ENCODE measurements around the gene PAQR5.
"Not testable (repeated sequence)": the region's sequence is repeated elsewhere in the genome, so short reads cannot be mapped to it uniquely, and the experiment has no call there.

Gene PAQR5

DNA sequence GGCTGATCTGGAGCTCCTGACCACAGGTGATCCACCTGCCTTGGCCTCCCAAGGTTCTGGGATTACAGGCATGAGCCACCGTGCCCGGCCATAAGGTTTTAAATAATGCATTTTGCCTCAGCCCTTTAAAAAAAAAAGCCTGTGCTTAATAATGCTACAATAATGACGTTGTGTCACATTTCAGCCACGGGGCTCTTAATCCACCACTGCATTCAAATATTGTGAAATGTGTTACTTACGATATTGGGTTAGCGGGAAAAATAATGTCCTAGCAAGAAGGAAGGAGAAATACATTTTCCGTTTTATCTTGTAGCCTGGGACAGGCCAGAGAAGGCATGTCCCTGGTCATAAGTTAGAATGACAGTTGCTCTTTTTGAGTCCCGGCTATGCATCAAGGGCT lies 17.6 kb downstream of the PAQR5 start:
- no peak for DNase-seq (ENCODE audit: low read depth in 2 of 2)

DNA sequence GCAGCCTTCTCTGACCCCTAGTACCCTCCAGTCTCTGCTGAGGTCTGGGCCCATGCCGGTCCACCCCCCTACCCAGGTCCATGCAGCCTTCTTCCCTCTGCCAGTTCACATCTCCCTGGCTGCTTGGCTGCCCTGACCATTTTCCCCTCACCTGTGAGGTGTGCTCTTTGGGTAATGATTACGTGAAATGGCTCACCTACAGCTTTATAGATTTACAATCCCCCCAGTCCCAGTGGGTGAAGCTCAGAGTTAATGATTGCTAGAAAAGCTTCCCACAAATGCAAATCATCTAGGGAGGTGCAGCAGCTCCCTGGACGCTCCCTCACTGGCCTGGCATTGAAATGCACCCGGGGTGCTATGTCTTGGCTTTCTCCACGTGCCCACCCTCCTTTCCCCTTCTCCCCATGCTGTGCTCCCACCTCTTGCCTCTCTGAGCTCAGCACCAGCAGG lies 18.7 kb downstream of the PAQR5 start:
- no peak for DNase-seq (ENCODE audit: low read depth in 2 of 2)

DNA sequence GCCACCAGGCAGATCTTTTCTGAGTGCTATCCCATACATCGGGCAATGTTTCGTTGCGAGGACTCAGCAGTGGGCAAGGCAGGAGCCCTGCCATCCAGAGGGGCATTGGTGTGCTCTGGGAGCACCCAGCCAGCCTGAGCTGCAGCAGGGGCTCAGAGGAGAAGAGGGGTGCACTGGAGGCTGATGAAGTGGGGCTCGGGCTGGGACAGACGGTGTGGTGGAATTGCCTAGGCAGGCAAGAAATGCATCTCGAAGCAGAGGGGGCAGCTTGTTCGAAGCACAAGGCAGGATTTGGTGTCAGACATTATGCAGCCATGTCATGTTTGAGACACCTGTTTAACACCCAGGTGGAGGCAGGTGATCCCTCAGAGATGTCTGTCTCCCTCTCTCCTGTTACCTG lies 19.3 kb downstream of the PAQR5 start:
- no peak for DNase-seq (ENCODE audit: low read depth in 2 of 2)

DNA sequence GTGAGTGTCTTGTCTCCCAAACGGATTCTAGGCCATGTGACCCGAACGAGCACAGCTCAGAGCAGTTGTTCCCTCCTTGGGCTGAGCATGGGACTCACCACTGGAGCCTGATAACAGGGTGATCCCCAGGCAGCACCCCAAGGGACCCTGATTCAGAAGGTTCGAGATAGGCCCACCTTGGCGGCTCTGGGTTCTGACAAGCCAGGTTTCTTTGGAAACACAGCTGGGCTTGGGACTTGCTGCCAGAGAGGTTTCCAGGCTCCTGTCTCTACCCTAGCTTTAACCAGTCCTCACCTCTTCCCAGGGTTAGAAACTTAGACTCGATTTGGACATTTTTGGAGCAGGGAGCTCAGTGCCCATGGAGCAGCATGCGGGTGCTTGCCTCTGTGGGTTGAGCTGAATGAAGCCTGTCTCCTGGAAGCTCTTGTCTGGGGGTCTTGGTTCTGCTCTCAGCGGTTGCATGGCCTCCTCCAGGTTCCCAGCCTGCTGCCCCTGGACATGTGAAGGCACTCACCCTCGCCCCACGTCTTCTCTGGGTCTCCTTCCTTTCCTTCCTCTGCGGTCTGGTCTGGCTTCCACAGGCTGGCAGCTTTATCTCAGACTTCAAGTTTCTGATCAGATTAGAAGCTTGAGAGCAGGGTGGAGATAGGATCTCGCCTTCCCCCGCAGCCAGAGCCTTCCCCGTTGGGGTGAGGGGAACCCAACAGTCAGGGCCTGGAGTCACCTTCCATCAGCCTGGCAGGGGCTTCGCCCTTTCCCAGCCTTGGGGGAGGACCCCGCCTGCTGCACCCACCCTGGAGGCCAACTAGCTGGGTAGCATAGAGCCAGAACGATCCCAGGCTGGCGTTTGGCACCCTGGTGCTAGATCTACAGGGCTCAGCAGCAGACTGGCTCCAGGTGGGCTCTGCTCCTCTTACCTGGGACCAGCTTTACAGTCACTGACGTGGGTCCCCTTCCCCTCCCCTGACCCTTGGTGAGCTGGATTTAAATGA lies 21.0 kb downstream of the PAQR5 start:
- no peak for DNase-seq (ENCODE audit: low read depth in 2 of 2)

DNA sequence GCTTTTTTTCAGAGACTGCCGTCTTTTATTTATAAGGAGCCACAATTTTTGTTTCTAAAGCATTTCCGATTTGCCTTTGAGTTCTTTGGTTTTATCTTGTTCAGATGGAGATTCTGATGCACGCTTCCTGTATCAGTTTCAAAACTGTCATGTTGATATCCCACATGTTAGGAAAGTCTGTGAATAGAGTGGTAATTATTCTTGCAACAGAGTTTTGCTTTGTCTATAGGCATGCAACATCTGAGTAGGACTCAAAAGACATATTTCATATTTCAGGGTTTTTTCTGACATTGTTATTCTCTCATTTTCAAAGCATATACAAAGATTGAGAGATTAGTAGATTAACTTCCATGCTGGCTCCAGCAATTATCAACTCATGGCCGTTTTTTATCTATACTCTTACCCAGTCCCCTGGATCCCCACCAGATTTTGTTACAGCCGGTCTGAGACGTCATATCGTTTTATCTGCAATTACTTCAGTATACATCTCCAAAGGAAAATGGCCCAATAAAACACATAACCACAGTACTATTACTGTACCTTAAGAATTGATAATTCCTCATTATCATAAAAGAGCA lies 22.4 kb downstream of the PAQR5 start:
- DNase-seq (ENCODE audit: low read depth in 2 of 2) = no peak

DNA sequence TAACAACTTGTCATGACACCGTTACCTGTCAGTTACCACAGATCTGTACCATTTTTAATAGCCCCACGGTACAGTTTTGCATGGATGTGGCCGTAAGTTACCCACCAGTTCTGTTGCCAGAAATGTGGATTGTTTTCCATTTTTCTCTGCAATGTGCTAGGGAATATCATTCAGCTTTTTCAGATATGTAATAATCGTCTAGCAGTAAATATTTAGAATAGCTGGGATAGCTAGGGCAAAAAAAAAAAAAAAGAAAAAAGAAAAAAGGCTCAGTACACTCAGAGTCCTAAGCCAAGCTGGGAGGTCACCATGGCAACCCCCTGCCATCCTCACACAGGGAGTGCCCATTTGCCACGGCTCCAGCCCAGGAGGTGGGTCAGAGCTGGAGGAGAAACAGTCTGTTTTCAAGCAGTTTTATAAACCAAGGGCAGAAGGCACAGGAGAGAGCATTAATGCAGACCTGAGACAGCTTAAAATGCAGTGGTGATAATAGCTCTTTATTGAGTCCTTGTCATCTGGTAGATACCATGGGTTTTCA lies 25.2 kb downstream of the PAQR5 start:
- DNase-seq (ENCODE audit: low read depth in 2 of 2) = no peak

DNA sequence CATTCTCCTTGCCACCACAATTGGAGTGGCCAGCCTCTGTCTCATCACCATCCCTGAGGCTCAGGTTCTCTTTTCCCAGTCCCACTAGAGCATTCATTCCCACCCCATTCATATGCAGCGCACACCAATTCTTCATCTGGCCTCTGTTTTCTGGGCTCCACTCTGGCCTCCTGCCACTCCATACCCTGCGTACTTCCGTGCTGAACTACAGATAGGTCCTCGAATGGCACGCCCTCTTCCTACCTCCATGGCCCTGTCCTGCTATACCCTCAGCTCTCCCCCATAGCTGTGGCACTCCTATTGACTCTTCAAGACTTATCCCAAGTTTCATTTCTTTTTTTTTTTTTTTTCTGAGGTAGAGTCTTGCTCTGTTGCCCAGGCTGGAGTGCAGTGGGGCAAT lies 25.9 kb downstream of the PAQR5 start:
- no peak for DNase-seq (ENCODE audit: low read depth in 2 of 2)

DNA sequence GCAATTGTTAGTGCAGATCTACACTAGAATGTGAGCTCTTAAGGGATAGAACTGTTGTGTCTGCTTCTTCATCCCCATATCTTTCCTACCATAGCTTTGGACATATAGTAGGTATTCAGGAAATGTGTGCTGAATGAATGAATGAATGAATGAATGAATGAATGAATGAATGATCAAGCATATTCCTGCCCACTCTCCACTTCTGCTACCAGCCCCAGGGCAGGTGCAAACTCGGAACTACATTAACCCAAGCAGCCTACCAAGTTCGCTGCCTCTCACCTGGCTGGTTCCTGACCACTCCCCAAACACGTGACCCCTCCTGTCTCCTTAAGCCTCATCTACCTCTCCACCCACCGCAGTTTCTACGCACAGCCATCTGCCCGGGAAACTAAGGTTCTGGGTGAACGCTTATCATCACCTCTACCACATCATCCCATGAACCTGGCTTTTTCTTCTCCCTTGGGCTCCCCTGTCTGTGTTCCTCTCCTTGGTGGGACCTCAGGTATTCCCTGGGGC lies 26.8 kb downstream of the PAQR5 start:
- no peak for DNase-seq (ENCODE audit: low read depth in 2 of 2)

DNA sequence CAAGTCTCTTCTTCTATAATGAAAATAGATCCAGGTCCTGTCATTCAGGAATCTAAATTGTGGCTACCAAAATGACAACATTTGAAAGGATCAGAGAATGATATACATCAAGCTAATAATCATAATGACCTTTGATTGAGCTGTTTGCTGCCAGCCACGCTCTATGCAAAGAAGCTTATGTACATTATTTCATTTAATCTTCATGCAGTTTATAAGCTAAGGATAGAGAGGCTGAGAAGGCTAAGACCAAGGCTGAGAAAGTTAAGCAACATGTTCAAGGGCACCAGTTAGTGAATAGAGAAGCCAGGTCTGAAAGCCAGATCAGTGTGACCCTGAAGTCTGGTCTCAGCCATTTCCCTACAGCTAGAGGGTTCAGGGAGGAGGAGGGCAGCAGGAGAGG lies 29.4 kb downstream of the PAQR5 start:
- no peak for DNase-seq (ENCODE audit: low read depth in 2 of 2)

DNA sequence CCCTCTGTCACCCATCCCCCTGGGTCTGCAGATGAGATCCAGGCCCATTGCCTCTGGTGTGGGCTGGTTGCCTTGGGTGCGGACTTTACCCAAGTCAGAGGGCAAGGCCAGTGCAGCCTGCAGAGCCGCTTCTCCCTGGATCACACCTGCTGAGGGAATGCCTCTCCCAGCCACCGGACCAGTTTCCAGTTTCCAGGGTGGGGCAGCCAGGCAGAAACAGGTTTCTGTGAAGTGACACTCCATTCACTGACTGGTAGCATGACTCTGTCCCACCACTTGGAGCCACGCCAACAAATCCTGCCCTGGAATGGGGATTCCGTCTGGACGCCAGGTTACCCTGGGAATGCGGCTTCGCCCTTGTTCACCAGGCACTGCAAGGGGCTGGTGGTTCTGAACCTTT lies 30.0 kb downstream of the PAQR5 start:
- DNase-seq (ENCODE audit: low read depth in 2 of 2) = no peak

DNA sequence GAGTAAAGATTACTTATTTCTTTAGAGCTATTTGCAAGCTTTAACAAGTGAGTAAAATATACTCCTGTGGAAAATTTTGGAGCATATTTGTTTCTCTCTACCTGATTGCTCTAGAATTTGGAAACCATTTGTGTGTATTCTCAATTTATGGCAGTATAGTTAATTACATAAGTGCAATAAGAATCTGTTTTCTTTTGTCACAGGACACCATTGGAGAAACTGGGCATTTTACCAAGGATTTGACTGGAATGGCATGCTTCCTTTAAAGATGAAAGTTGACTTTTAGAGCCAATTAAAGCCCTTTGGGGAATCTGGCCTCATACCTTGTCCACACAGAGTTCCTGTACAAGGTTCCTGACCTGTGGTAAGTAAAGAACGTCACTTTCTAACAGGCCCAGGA lies 38.4 kb downstream of the PAQR5 start:
- DNase-seq (ENCODE audit: low read depth in 2 of 2) = no peak

DNA sequence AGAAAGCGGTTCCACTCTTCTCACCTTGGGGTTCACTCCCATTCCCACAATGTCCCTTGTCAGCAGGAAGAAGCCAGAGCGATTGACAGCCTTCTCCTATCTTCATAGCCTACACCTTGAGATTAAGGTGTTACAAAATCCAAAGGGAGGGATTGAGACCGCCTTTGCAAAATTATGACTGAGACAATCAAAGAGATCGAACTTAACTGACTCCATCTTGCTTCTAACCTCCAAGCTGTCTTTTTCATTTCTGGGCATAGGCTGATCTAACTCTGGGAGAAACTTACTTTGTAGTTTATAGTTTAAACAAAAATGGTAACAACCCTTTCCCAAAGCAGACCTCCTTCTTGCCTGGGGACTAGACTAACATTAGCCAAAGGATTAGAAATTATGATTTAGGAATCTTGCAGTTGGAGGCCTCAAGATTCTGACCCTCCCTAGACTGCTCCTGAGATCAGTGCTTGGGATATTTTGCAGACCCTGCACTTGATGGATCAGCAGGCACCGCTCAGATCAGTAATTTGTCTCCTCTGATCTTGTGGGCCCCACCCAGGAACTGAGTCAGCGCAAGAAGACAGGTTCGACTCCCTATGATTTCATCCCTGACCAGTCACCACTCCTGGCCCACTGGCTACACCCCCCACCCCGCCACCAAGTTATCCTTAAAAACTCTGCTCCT lies 40.0 kb downstream of the PAQR5 start:
- no peak for DNase-seq (ENCODE audit: low read depth in 2 of 2)

DNA sequence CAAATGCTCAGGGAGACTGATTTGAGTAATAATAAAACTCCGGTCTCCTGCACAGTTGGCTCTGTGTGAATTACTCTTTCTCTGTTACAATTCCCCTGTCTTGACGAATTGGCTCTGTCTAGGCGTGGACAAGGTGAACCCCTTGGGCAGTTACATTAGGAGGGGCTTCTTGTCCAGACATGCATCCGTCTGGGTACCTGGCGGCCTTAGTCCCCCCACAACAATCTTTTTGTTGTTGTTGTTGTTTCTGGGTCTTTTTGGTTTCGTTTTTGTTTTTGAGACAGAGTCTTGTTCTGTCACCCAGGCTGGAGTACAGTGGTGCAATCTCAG lies 40.5 kb downstream of the PAQR5 start:
- not testable (repeated sequence) for DNase-seq (ENCODE audit: low read depth in 2 of 2)

DNA sequence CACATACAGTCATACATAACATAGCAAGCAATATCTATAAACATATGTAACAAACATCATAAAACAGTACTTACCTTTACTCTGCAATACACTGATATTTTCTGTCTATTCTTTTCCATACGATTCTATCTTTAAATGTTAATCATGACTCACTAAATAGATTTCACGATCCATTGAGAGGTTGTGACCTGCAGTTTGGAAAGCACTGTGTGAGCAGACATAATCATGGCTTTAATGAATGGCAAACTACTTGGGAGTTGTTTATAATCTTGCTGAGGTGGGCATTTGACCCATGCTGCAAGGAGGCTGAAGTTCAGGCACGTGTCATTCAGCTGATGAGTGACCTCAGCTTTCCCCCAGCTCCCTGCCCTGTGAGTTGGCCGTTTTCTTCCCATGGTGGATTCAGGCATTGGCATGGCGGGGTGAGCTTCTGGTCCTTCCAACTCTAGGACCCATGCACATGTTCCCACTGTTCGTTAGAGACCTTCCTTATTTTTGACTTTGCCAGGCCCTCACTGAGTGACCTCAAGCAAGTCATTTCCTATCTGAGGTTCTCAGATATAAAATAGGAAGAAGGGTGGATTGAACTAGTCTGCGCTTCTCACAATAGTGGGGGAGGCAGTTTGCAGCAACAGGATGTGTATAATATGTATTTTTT lies 41.7 kb downstream of the PAQR5 start:
- no peak for DNase-seq (ENCODE audit: low read depth in 2 of 2)

DNA sequence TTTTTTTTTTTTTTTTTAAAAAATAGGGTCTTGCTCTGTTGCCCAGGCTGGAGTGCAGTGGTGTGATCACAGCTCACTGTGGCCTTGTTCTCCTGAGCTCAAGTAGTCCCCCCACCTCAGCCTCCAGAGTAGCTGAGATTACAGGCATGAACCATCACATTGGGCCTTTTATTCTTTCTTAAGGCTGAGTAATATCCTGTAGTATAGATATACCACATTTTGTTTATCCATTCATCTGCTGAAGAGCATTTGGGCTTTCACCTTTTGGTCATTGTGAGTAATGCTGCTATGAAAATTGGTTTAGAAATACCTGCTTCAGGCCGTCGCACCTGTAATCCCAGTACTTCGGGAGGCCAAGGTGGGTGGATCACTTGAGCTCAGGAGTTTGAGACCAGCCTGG lies 42.6 kb downstream of the PAQR5 start:
- no peak for DNase-seq (ENCODE audit: low read depth in 2 of 2)

DNA sequence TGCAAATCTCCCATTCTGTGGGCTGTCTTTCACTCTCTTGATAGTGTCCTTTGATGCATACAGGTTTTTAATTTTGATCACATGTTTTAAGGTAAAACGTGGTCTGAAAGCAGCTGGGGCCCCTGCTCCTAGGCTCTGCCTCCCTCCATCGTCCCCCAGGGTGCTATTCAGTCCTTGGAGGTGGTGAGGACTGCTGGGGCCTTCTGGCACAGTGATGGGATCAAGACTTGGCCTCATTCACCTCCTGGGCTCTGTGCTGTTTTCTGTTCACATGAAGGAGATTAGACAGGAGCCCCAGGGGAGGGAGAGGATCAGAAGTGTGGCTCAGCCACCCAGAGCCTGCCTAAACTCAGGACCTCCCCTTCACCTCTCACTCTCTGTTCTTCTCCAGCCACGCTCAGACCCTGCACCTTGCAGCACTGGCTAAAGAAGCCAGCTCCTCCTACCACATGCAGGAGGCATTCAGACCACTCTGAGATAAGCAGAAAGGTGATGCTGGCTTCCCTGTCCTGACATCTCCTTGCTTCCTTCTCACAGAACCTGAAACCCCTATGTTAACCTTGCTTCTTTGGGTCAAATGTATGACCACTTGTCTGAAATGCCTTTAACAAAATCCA lies 43.9 kb downstream of the PAQR5 start:
- no peak for DNase-seq (ENCODE audit: low read depth in 2 of 2)

DNA sequence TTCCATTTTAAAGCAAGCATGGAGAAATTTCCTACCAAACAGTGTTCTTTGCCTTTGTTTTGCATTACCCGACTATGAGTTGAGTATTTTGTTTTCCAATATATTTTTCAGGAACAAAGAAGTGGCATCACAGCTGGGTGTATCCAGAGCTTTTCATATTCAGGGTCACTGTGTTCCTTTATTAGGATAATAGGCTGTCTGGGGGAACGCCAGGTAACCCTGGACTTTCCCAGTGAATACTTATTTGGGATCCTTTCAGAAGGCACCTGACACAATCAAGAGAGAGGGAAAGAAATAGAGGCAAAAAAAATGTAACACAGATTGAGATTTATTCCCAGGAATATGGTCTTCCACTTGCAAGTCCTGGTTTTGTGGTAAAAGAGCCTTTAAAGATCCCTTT lies 44.4 kb downstream of the PAQR5 start:
- no peak for DNase-seq (ENCODE audit: low read depth in 2 of 2)

DNA sequence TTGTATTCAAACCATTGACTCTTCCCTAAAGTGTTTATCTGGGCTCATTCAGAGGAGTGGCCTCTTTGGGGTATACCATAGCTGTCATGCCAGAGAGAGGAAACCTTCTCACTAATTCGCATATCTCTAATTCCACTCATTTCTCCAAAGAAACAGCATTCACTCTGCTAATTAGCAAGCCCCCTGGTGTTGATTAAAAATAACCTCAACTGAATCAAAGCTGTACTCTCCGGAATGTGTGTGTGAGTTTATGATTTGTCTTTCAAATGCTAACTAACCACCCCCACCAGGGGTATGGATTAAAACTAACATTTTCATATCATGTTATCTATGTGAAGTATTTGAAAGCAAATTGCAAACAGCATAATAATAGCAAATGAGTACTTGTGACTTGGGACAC lies 45.5 kb downstream of the PAQR5 start:
- DNase-seq (ENCODE audit: low read depth in 2 of 2) = no peak

DNA sequence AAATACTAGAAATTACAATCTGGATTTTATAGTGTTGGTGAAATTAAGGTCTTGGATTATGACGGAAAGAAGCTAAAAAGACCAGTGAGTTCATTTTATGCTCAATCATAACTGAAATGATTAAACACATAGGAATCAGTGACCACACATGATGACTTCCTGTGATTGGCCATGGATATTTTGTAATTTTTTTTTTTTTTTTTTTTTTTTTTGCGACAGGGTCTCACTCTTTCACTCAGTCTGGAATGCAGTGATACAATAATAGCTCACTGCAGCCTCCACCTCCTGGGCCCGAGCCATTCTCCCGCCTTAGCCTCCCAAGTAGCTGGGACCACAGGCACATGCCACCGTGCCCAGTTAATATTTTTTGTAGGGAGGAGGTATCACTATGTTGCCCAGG lies 47.4 kb downstream of the PAQR5 start:
- no peak for DNase-seq (ENCODE audit: low read depth in 2 of 2)

DNA sequence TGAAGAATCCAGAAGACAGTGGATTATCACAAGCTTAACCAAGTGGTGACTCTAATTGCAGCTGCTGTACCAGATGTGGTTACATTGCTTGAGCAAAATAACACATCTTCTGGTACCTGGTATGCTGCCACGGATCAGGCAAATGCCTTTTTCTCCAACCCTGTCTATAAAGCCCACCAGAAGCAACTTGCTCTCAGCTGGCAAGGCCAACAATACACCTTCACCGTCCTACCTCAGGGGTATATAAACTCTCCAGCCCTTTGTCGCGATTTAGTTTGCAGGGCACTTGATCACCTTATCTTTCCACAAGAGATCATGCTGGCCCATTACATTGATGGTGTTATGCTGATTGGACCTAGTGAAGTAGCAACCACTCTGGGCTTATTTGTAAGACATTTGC lies 52.6 kb downstream of the PAQR5 start:
- DNase-seq (ENCODE audit: low read depth in 2 of 2) = no peak

DNA sequence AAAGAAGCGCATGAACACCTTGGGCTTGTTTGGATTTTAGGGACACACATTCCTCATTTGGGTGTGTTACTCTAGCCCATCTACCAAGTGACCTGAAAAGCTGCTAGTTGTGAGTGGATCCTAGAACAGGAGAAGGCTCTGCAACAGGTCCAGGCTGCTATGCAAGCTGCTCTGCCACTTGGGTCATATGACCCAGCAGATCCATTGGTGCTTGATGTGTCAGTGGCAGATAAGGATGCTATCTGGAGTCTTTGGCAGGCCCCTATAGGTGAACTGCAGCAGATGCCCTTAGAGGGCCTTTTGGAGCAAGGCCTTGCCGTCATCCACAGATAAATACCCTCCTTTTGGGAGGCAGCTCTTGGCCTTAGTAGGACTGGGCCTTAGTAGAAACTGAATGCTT lies 53.2 kb downstream of the PAQR5 start:
- DNase-seq (ENCODE audit: low read depth in 2 of 2) = no peak

Data from stimulated activated CD8-positive, alpha-beta memory T cell treated with anti-CD3 and anti-CD28 coated beads, Interleukin-7, amount 100 ng/mL, for 1 hour (primary cell).